Measurements from ENCODE around the gene MIA2.
"Not testable (repeated sequence)": the region's sequence is repeated elsewhere in the genome, so short reads cannot be mapped to it uniquely, and the experiment has no call there.

MIA2 gene

GRCh38 chr14:39276005-39276404 lies 42.3 kb downstream of the MIA2 start:
- no peak for DNase-seq

GRCh38 chr14:39276579-39277114 lies 42.9 kb downstream of the MIA2 start:
- DNase-seq = no peak

GRCh38 chr14:39279515-39279914 lies 45.8 kb downstream of the MIA2 start:
- DNase-seq = no peak

- not testable (repeated sequence) for DNase-seq
These were observed 47.0 kb downstream of the MIA2 start for GRCh38 chr14:39280678-39281077.

- DNase-seq = no peak
These were observed 55.8 kb downstream of the MIA2 start for GRCh38 chr14:39289523-39289922.

GRCh38 chr14:39291701-39292100 lies 58.0 kb downstream of the MIA2 start:
- DNase-seq = no peak

GRCh38 chr14:39293629-39294028 lies 59.9 kb downstream of the MIA2 start:
- no peak for DNase-seq

- not testable (repeated sequence) for DNase-seq
These were observed 66.7 kb downstream of the MIA2 start for GRCh38 chr14:39300389-39300788.

GRCh38 chr14:39302124-39302810 lies 68.6 kb downstream of the MIA2 start:
- no peak for DNase-seq

GRCh38 chr14:39303115-39303514 lies 69.4 kb downstream of the MIA2 start:
- no peak for DNase-seq

- no peak for DNase-seq
These were observed 74.1 kb downstream of the MIA2 start for GRCh38 chr14:39307815-39308214.

GRCh38 chr14:39310051-39310450 lies 76.3 kb downstream of the MIA2 start:
- no peak for DNase-seq

- no peak for DNase-seq
These were observed 82.2 kb downstream of the MIA2 start for GRCh38 chr14:39315859-39316444.

GRCh38 chr14:39316830-39317553 lies 83.3 kb downstream of the MIA2 start:
- DNase-seq = no peak

- DNase-seq = no peak
These were observed 84.9 kb downstream of the MIA2 start for GRCh38 chr14:39318574-39318973.

- no peak for DNase-seq
These were observed 85.7 kb downstream of the MIA2 start for GRCh38 chr14:39319381-39319780.

GRCh38 chr14:39320318-39320717 lies 86.6 kb downstream of the MIA2 start:
- DNase-seq = no peak

GRCh38 chr14:39322807-39323206 lies 89.1 kb downstream of the MIA2 start:
- no peak for DNase-seq

GRCh38 chr14:39324097-39324496 lies 90.4 kb downstream of the MIA2 start:
- DNase-seq = no peak

GRCh38 chr14:39339003-39339402 lies 105.3 kb downstream of the MIA2 start:
- no peak for DNase-seq

GRCh38 chr14:39341126-39341525 lies 107.4 kb downstream of the MIA2 start:
- DNase-seq = not testable (repeated sequence)

- DNase-seq = no peak
These were observed 109.1 kb downstream of the MIA2 start for GRCh38 chr14:39342768-39343167.

GRCh38 chr14:39343614-39344013 lies 109.9 kb downstream of the MIA2 start:
- DNase-seq = no peak

- DNase-seq = no peak
These were observed 117.2 kb downstream of the MIA2 start for GRCh38 chr14:39350866-39351265.
